WTC11 (cell line): Measurements from ENCODE around the gene NR1H3. TPM values are rescaled to one million over a fixed set of nuclear protein-coding genes. Genes with fewer than 3 reads are reported as not detected.
A peak's percentile ranks its signal among the peaks of the same experiment; 100 is the strongest.

Experiments
- ATAC-seq: fragments of 200-7000 bp; cut with Tn5 transposase; 2 replicates; pipeline ENCODE4 v1.10.0; 2021; ENCODE audit warnings: mild to moderate bottlenecking, moderate library complexity
- CTCF ChIA-PET: fragments of 300-600 bp; sonication (Branson Sonifier 250); formaldehyde crosslinking; loops from one replicate; lab custom pipeline; 2021; ENCODE audit warnings: antibody characterized with exemption; lab: Charles Lee
- POLR2A ChIA-PET: fragments of 350-600 bp; sonication (Branson Sonifier 250); formaldehyde crosslinking; loops from one replicate; lab custom pipeline; 2021; ENCODE audit warnings: antibody characterized with exemption; lab: Charles Lee
- DNase-seq: peaks from one replicate; pipeline ENCODE4 v3.0.0; 2021; ENCODE audit warnings: low spot score
- H3K27ac Mint-ChIP-seq: 2 replicates; pipeline ENCODE4 v1.8.0; 2021; ENCODE audit warnings: mixed read lengths
- H3K27me3 Mint-ChIP-seq: 2 replicates; pipeline ENCODE4 v1.8.0; 2021; ENCODE audit warnings: low read depth, mild to moderate bottlenecking, moderate library complexity, mixed read lengths
- H3K36me3 Mint-ChIP-seq: 2 replicates; pipeline ENCODE4 v1.8.0; 2021; ENCODE audit warnings: mixed read lengths
- H3K4me1 Mint-ChIP-seq: 2 replicates; pipeline ENCODE4 v1.8.0; 2022; ENCODE audit warnings: mixed read lengths
- H3K4me3 Mint-ChIP-seq: 2 replicates; pipeline ENCODE4 v1.8.0; 2021; ENCODE audit warnings: mild to moderate bottlenecking, moderate library complexity, mixed read lengths
- H3K9me3 Mint-ChIP-seq: 2 replicates; pipeline ENCODE4 v1.8.0; 2021; ENCODE audit warnings: mixed read lengths
- CREM ChIP-seq: sonication (generic); formaldehyde crosslinking; IDR thresholded peaks from 2 replicates; pipeline ENCODE4 v1.8.1; 2022; ENCODE audit warnings: mild to moderate bottlenecking, missing genetic modification reagents, moderate library complexity
- GTF2I ChIP-seq: fragments of 250-450 bp; sonication (Bioruptor Pico); conservative IDR thresholded peaks from 2 replicates; pipeline ENCODE4 v1.4.0; 2021; ENCODE audit warnings: mild to moderate bottlenecking
- NR1H2 ChIP-seq: sonication (generic); formaldehyde crosslinking; IDR thresholded peaks from 2 replicates; pipeline ENCODE4 v1.9.0; 2021; ENCODE audit warnings: mild to moderate bottlenecking, moderate library complexity, missing genetic modification reagents
- PRRX2 ChIP-seq: fragments of 250-450 bp; sonication (Bioruptor Pico); IDR thresholded peaks from 2 replicates; pipeline ENCODE4 v1.8.0; 2021; ENCODE audit warnings: mild to moderate bottlenecking
- SOX15 ChIP-seq: fragments of 250-450 bp; sonication (Bioruptor Pico); IDR thresholded peaks from 2 replicates; pipeline ENCODE4 v1.9.0; 2021; ENCODE audit warnings: mild to moderate bottlenecking
- TP53 ChIP-seq: sonication (generic); formaldehyde crosslinking; IDR thresholded peaks from 2 replicates; pipeline ENCODE4 v1.8.1; 2023; ENCODE audit warnings: mild to moderate bottlenecking, missing genetic modification reagents
- ZNF416 ChIP-seq: fragments of 250-450 bp; sonication (Bioruptor Pico); IDR thresholded peaks from 2 replicates; pipeline ENCODE4 v1.9.0; 2021; ENCODE audit warnings: mild to moderate bottlenecking, inconsistent platforms
- total RNA-seq: library from RNA; stranded (reverse); gene quantifications from 3 replicates; pipeline ENCODE4 v1.2.3, GENCODE V29; 2021
- TF ChIP-seq, protein P1 (sequence below): sonication (generic); formaldehyde crosslinking; conservative IDR thresholded peaks from 2 replicates; pipeline ENCODE4 v1.8.1; 2023; ENCODE audit warnings: mild to moderate bottlenecking, low read depth, missing genetic modification reagents, moderate library complexity
- TF ChIP-seq, protein P2 (sequence below): sonication (generic); formaldehyde crosslinking; IDR thresholded peaks from 2 replicates; pipeline ENCODE4 v1.8.1; 2022; ENCODE audit warnings: mild to moderate bottlenecking, moderate library complexity, missing genetic modification reagents
- TF ChIP-seq, protein P3 (sequence below): sonication (generic); formaldehyde crosslinking; IDR thresholded peaks from 2 replicates; pipeline ENCODE4 v1.8.1; 2023; ENCODE audit warnings: mild to moderate bottlenecking, moderate library complexity, missing genetic modification reagents
- TF ChIP-seq, protein P4 (sequence below): sonication (generic); formaldehyde crosslinking; IDR thresholded peaks from 2 replicates; pipeline ENCODE4 v1.8.0; 2023; ENCODE audit warnings: missing genetic modification reagents
- TF ChIP-seq, protein P5 (sequence below): sonication (generic); formaldehyde crosslinking; IDR thresholded peaks from 2 replicates; pipeline ENCODE4 v1.8.1; 2023; ENCODE audit warnings: mild to moderate bottlenecking, missing genetic modification reagents

NR1H3 gene
- total RNA-seq, 1 experiment from 2014 or later = 26.3 TPM

DNA sequence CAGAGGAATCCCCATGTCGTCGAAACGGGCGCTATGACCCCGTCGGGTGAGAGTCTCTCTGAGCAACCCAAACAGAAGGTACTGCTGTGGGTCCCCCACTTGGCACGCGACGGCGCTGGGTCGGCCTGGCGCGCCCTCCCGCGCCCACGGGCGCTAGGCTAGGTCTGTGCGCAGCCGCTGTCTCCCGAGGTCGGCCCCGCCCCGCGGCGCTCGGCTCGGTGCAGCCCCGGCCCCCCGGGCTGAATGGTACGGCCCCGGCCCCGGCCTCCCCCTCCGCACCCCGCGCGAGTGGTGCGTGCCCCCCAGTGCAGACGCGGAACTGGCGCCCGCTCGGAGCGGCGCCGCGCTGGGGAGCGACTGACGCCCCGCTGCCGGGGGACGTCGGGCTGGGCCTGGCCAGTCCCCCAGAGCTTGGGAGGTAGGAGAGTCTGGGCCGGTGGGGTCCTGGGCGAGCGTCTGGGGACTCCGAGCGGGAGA, 12.1 kb downstream of the NR1H3 start, which contains the start of gene MADD:
Gene MADD, plus strand, starts transcription at position 305 of the 477 bp plus-strand sequence.
- CTCF ChIA-PET = interaction anchor here (1.1 to 2.6 kb wide), 4 partner anchors 11 to 109 kb away, joined by 3 to 34 read pairs (median 10); partner anchors contain the start of gene NR1H3

DNA sequence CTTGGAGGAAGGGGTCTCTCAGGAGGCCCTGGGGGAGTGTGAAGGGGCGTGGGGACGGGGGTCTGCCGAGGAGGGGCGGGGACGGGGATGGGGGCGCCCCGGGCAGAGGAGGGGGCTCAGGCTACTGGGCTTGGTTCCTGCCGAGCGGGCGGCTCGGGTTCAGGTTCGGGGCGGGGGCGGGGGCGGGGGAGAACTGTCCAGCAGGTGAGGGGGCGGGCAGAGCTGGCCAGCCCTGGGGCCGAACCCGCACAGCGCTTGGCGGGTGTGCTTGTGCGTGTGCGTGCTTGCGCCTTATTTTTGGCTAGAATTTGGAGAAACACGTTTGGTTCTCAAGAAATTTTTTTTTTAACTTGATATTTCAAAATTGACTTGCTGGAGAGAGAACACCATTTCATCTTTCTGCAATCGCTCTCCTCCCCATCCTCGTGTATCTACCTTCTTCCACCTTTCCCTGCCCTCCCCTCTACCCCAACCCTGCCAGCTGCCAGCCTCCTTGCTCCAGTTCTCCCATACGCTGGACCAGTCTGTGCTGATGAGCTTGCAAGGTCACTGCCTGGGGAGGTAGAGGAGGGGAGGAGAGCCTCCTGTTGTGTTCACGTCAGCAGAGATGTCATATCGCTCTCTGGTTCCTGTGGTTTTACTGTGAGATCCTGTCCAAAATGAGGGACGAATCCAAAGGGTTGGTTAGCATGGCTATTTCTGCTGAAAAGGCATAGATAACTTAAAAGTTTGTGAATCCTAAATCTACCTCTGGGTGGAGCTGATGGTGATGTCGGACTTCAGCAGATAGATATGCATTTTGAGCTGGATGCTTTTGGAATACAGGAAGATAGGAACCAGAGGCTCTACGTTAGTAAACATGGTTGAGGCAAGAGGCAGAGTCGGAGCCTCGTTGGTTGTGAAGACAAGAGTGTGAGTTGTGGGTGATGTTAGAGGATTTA, 12.8 kb downstream of the NR1H3 start:
- ATAC-seq = peak; percentile 1; the same call in 1 of the 2 replicates
- peak overlapping the region; percentile 76 for H3K27ac Mint-ChIP-seq
- TF ChIP-seq, protein P1, sequence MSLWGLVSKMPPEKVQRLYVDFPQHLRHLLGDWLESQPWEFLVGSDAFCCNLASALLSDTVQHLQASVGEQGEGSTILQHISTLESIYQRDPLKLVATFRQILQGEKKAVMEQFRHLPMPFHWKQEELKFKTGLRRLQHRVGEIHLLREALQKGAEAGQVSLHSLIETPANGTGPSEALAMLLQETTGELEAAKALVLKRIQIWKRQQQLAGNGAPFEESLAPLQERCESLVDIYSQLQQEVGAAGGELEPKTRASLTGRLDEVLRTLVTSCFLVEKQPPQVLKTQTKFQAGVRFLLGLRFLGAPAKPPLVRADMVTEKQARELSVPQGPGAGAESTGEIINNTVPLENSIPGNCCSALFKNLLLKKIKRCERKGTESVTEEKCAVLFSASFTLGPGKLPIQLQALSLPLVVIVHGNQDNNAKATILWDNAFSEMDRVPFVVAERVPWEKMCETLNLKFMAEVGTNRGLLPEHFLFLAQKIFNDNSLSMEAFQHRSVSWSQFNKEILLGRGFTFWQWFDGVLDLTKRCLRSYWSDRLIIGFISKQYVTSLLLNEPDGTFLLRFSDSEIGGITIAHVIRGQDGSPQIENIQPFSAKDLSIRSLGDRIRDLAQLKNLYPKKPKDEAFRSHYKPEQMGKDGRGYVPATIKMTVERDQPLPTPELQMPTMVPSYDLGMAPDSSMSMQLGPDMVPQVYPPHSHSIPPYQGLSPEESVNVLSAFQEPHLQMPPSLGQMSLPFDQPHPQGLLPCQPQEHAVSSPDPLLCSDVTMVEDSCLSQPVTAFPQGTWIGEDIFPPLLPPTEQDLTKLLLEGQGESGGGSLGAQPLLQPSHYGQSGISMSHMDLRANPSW (CRISPR knock-in tag) = no peak
- no peak for TF ChIP-seq GTF2I (CRISPR knock-in tag)
- TF ChIP-seq, protein P2, sequence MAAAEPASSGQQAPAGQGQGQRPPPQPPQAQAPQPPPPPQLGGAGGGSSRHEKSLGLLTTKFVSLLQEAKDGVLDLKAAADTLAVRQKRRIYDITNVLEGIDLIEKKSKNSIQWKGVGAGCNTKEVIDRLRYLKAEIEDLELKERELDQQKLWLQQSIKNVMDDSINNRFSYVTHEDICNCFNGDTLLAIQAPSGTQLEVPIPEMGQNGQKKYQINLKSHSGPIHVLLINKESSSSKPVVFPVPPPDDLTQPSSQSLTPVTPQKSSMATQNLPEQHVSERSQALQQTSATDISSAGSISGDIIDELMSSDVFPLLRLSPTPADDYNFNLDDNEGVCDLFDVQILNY (CRISPR knock-in tag) = no peak
- TF ChIP-seq SOX15 = no peak
- TF ChIP-seq, protein P3, sequence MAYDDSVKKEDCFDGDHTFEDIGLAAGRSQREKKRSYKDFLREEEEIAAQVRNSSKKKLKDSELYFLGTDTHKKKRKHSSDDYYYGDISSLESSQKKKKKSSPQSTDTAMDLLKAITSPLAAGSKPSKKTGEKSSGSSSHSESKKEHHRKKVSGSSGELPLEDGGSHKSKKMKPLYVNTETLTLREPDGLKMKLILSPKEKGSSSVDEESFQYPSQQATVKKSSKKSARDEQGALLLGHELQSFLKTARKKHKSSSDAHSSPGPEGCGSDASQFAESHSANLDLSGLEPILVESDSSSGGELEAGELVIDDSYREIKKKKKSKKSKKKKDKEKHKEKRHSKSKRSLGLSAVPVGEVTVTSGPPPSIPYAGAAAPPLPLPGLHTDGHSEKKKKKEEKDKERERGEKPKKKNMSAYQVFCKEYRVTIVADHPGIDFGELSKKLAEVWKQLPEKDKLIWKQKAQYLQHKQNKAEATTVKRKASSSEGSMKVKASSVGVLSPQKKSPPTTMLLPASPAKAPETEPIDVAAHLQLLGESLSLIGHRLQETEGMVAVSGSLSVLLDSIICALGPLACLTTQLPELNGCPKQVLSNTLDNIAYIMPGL (CRISPR knock-in tag) = 0 out of 2 replicates have a peak, but pooled peaks have one; percentile 24
- POLR2A ChIA-PET = interaction anchor here (0.6 to 1.2 kb wide), 4 partner anchors 13 to 34 kb away, joined by 3 to 7 read pairs (median 4); partner anchors contain the start of genes ACP2 and NR1H3
- peaks cover 13% of the 10 kb centered on the region for H3K36me3 Mint-ChIP-seq
- H3K9me3 Mint-ChIP-seq = no peaks in the 10 kb centered on the region
- CTCF ChIA-PET = interaction anchor here (0.7 to 2.6 kb wide), 6 partner anchors 12 to 110 kb away, joined by 3 to 34 read pairs (median 4); partner anchors contain the start of genes ACP2 and NR1H3
- no peaks in the 10 kb centered on the region for H3K27me3 Mint-ChIP-seq
- H3K4me1 Mint-ChIP-seq = peaks cover 39% of the 10 kb centered on the region
- no peak for DNase-seq
- peak overlapping the region; percentile 75 for H3K4me3 Mint-ChIP-seq

More for the DNA sequence above, 12.1 kb downstream of the NR1H3 start, which contains the start of gene MADD:
- ATAC-seq (peak; percentile 63), DNase-seq (peak; percentile 68)
- H3K4me3 Mint-ChIP-seq = peak within 1 kb of the TSS; percentile 92
- POLR2A ChIA-PET = interaction anchor here (0.5 to 1.2 kb wide), 2 partner anchors 21 to 38 kb away, joined by 3 read pairs; partner anchors contain the start of gene ACP2
- peaks cover 6% of the 10 kb centered on the region; the same call in 1 of the 2 replicates for H3K36me3 Mint-ChIP-seq
- peaks cover 39% of the 10 kb centered on the region for H3K4me1 Mint-ChIP-seq
- peak within 1 kb of the TSS; percentile 94 for H3K27ac Mint-ChIP-seq
- TF ChIP-seq, protein P3 (CRISPR knock-in tag) = peak; percentile 67
- TF ChIP-seq NR1H2 (CRISPR knock-in tag) (no peak), CREM (CRISPR knock-in tag) (0 out of 2 replicates have a peak, but pooled peaks have one; percentile 28)
- no peaks in the 10 kb centered on the region for H3K27me3 Mint-ChIP-seq
- no peaks in the 10 kb centered on the region for H3K9me3 Mint-ChIP-seq

DNA sequence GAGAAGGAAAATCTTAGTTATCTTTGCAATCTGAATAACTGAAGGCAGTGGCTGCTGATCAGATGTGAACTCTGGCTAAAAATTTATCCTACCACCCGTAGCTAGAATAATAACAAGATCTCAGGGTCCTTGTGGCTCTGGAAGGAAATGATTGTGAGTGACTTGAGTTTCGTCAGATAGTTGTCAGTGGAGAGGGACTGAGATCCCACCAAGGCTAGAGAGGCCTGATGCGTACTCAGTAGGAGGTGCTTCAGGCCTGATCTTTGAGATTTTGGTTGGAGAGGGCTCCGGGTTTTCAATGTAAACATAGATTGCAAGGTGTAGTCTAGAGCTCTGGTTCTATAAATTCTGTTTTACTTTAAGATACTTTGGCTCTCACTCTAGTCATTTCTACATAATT, 13.5 kb downstream of the NR1H3 start:
- TF ChIP-seq CREM (CRISPR knock-in tag) (no peak), ZNF416 (CRISPR knock-in tag) (no peak), PRRX2 (CRISPR knock-in tag) (no peak), TP53 (CRISPR knock-in tag) (no peak)
- TF ChIP-seq, protein P4, sequence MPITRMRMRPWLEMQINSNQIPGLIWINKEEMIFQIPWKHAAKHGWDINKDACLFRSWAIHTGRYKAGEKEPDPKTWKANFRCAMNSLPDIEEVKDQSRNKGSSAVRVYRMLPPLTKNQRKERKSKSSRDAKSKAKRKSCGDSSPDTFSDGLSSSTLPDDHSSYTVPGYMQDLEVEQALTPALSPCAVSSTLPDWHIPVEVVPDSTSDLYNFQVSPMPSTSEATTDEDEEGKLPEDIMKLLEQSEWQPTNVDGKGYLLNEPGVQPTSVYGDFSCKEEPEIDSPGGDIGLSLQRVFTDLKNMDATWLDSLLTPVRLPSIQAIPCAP (CRISPR knock-in tag) = no peak
- TF ChIP-seq, protein P5, sequence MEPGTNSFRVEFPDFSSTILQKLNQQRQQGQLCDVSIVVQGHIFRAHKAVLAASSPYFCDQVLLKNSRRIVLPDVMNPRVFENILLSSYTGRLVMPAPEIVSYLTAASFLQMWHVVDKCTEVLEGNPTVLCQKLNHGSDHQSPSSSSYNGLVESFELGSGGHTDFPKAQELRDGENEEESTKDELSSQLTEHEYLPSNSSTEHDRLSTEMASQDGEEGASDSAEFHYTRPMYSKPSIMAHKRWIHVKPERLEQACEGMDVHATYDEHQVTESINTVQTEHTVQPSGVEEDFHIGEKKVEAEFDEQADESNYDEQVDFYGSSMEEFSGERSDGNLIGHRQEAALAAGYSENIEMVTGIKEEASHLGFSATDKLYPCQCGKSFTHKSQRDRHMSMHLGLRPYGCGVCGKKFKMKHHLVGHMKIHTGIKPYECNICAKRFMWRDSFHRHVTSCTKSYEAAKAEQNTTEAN (CRISPR knock-in tag) = no peak
- POLR2A ChIA-PET = interaction anchor here (0.6 to 0.8 kb wide), 3 partner anchors 14 to 33 kb away, joined by 3 to 7 read pairs (median 4); partner anchors contain the start of gene NR1H3
- DNase-seq (no peak), ATAC-seq (no peak)
- CTCF ChIA-PET = interaction anchor here (0.6 to 2.6 kb wide), 7 partner anchors 12 to 189 kb away, joined by 3 to 34 read pairs (median 3); partner anchors contain the start of genes ACP2 and NR1H3
- H3K9me3 Mint-ChIP-seq = no peaks in the 10 kb centered on the region
- H3K4me1 Mint-ChIP-seq = peaks cover 39% of the 10 kb centered on the region
- H3K4me3 Mint-ChIP-seq = peak overlapping the region; percentile 75
- no peaks in the 10 kb centered on the region for H3K27me3 Mint-ChIP-seq
- H3K36me3 Mint-ChIP-seq = peaks cover 20% of the 10 kb centered on the region
- H3K27ac Mint-ChIP-seq = no peak overlapping the region
